Smooth muscle cell (in vitro differentiated cells): ENCODE results near the gene RWDD2A. TPM values are rescaled to one million over a fixed set of nuclear protein-coding genes. Genes with fewer than 3 reads are reported as not detected.
A peak's percentile ranks its signal among the peaks of the same experiment; 100 is the strongest.

Source experiments
- DNase-seq: peaks from one replicate; lab custom pipeline; 2025; ENCODE audit not compliant: unreplicated experiment; lab: John Stamatoyannopoulos, UW
- H2AFZ ChIP-seq: fragments of 200-600 bp; sonication (generic); 2 replicates; pipeline ENCODE4 v1.6.0; 2016; ENCODE audit warnings: antibody characterized with exemption, low read depth, mild to moderate bottlenecking
- H3F3A ChIP-seq: fragments of 200-600 bp; sonication (generic); 2 replicates; pipeline ENCODE4 v1.6.0; 2017; ENCODE audit warnings: antibody characterized with exemption, low read depth
- H3K27ac ChIP-seq: fragments of 200-600 bp; sonication (generic); 2 replicates; pipeline ENCODE4 v1.5.1; 2016; ENCODE audit warnings: low read depth, mild to moderate bottlenecking
- H3K27me3 ChIP-seq: fragments of 200-600 bp; sonication (generic); 2 replicates; pipeline ENCODE4 v1.6.1; 2016; ENCODE audit warnings: low read depth, mild to moderate bottlenecking
- H3K36me3 ChIP-seq: fragments of 200-600 bp; sonication (generic); 2 replicates; pipeline ENCODE4 v1.5.1; 2016; ENCODE audit warnings: low read depth
- H3K4me1 ChIP-seq: fragments of 200-600 bp; sonication (generic); 2 replicates; pipeline ENCODE4 v1.5.1; 2016; ENCODE audit warnings: low read depth
- H3K4me2 ChIP-seq: fragments of 200-600 bp; sonication (generic); 2 replicates; pipeline ENCODE4 v1.6.0; 2016; ENCODE audit warnings: mild to moderate bottlenecking
- H3K4me3 ChIP-seq: fragments of 200-600 bp; sonication (generic); 2 replicates; pipeline ENCODE4 v1.5.1; 2016; ENCODE audit warnings: mild to moderate bottlenecking
- H3K79me2 ChIP-seq: fragments of 200-600 bp; sonication (generic); 2 replicates; pipeline ENCODE4 v1.6.0; 2016; ENCODE audit warnings: low read depth, mild to moderate bottlenecking
- H3K9ac ChIP-seq: fragments of 200-600 bp; sonication (generic); 2 replicates; pipeline ENCODE4 v1.6.0; 2016; ENCODE audit warnings: low read depth
- H3K9me3 ChIP-seq: fragments of 200-600 bp; sonication (generic); replicated peaks from 2 replicates; pipeline ENCODE4 v1.5.1; 2016; ENCODE audit warnings: low read depth
- H4K20me1 ChIP-seq: fragments of 200-600 bp; sonication (generic); 2 replicates; pipeline ENCODE4 v1.6.0; 2016; ENCODE audit warnings: low read depth
- CTCF ChIP-seq: fragments of 200-600 bp; sonication (generic); IDR thresholded peaks from 2 replicates; pipeline ENCODE4 v1.5.1; 2017; ENCODE audit warnings: borderline replicate concordance, mild to moderate bottlenecking, antibody characterized with exemption; ENCODE audit not compliant: insufficient read depth, poor library complexity, severe bottlenecking
- WGBS: methylation state at CpG from one replicate; pipeline ENCODE4 v1.1.7; 2016; ENCODE audit warnings: low lambda C conversion rate; 5-methylcytosine and 5-hydroxymethylcytosine counted together
- polyA plus RNA-seq: library from polyadenylated mRNA; unstranded; fragments of >200 nt; fragmentation: Nextera tagmentation; extraction: Ambion mirVana; gene quantifications from 2 replicates; pipeline ENCODE4 v1.2.1, GENCODE V29; 2016
- total RNA-seq: library from RNA; depleted of rRNA; stranded (reverse); fragments of >200 nt; gene quantifications from 2 replicates; pipeline ENCODE4 v1.2.3, GENCODE V29; 2014

Gene RWDD2A
- total and polyA plus RNA-seq, 2 experiments from 2014 or later: 4.2 to 4.6 TPM

- WGBS: 21% methylated on average over 1 of the region's 1 CpG
- Histone ChIP-seq H3F3A (no peaks in the 10 kb centered on the region), H3K27ac (peak overlapping the region; percentile 27), H3K27me3 (no peaks in the 10 kb centered on the region), H3K9ac (no peak overlapping the region), H3K36me3 (no peaks in the 10 kb centered on the region), H2AFZ (no peak overlapping the region), H3K4me3 (no peak overlapping the region), H3K9me3 (no peaks in the 10 kb centered on the region), H3K4me1 (no peaks in the 10 kb centered on the region), H3K79me2 (no peaks in the 10 kb centered on the region), H4K20me1 (no peaks in the 10 kb centered on the region), H3K4me2 (no peak overlapping the region)
- no peak for DNase-seq
- no peak for TF ChIP-seq CTCF
These were observed 28.1 kb downstream of the RWDD2A start for GRCh38 chr6:83221276-83221675.

DNA sequence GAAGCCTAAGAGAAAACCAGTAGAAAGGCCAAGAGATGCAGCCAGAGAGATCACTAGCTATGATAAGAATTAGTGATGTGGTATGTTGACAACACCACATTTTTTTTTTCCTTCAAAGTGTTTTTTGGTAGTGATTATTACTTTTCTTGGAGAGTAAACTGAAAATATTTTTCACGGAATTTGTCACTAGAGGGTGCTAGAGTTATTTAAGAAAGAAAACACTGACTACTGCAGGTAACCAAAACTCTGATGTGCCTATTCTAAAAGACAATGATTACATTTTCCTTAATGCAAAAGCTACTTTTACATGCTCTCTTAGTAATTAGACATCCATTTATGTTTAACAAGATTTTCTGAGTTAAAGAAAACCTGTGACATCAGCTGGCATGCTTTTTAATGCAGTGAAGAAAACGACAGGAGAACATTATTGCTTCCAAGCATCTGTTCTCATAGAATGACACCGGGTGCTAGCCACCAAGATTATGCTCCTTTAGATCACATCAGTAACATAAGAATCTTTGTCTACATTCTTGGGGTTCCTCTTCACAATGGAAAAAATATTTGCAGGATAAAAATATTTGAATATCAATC, 28.8 kb downstream of the RWDD2A start:
- Histone ChIP-seq H4K20me1 (no peaks in the 10 kb centered on the region), H3K4me2 (peak overlapping the region; percentile 29), H3F3A (no peaks in the 10 kb centered on the region), H3K4me1 (no peaks in the 10 kb centered on the region), H3K9me3 (no peaks in the 10 kb centered on the region), H3K27ac (peak overlapping the region; percentile 27), H3K36me3 (no peaks in the 10 kb centered on the region), H3K9ac (no peak overlapping the region), H3K79me2 (no peaks in the 10 kb centered on the region), H2AFZ (no peak overlapping the region), H3K4me3 (no peak overlapping the region), H3K27me3 (no peaks in the 10 kb centered on the region)
- 52% methylated on average over 3 of the region's 3 CpGs for WGBS
- DNase-seq: no peak
- peak; percentile 58 for TF ChIP-seq CTCF

DNA sequence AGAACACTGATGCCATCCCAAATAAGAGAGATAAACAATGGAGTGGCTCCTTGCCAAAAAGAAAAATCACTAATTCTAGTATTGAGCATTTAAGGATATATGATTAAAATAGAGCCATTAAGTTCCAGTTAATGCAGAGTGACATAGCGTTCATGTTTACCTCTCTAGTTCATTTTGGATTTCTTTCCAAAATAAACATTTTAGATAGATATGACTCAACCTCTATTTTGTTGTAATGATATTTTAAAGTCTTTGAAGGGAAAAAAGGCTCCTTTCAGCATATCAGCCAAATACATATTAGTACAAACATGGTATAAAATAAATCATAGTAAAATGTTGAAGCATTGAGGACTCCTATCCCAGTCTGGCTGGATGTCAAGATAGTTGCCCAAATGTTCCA, 33.4 kb downstream of the RWDD2A start:
- WGBS: 100% methylated on average over 1 of the region's 1 CpG
- TF ChIP-seq CTCF: no peak

GRCh38 chr6:83231146-83231545, 38.0 kb downstream of the RWDD2A start:
- Histone ChIP-seq H3K9ac (no peak overlapping the region), H3K4me2 (no peak overlapping the region), H3K79me2 (no peaks in the 10 kb centered on the region), H3K27ac (no peak overlapping the region), H3K9me3 (no peaks in the 10 kb centered on the region), H3K4me3 (no peak overlapping the region), H3K36me3 (no peaks in the 10 kb centered on the region), H2AFZ (no peak overlapping the region), H4K20me1 (no peaks in the 10 kb centered on the region), H3F3A (no peaks in the 10 kb centered on the region), H3K4me1 (no peaks in the 10 kb centered on the region), H3K27me3 (no peaks in the 10 kb centered on the region)
- no peak for DNase-seq
- TF ChIP-seq CTCF: no peak
- 74% methylated on average over 1 of the region's 1 CpG for WGBS

More for the DNA sequence above, 33.4 kb downstream of the RWDD2A start:
- no peaks in the 10 kb centered on the region for H3F3A ChIP-seq
- H3K4me1 ChIP-seq: no peaks in the 10 kb centered on the region
- no peak for DNase-seq
- H3K9ac ChIP-seq: no peak overlapping the region
- no peak overlapping the region for H3K27ac ChIP-seq
- H3K27me3 ChIP-seq: no peaks in the 10 kb centered on the region
- no peaks in the 10 kb centered on the region for H4K20me1 ChIP-seq
- no peaks in the 10 kb centered on the region for H3K79me2 ChIP-seq
- H3K36me3 ChIP-seq: no peaks in the 10 kb centered on the region
- no peak overlapping the region for H2AFZ ChIP-seq
- no peaks in the 10 kb centered on the region for H3K9me3 ChIP-seq
- H3K4me3 ChIP-seq: no peak overlapping the region
- H3K4me2 ChIP-seq: no peak overlapping the region
